BJ (cell line): Measurements from ENCODE around the gene FNIP1. TPM values are rescaled to one million over a fixed set of nuclear protein-coding genes. Genes with fewer than 3 reads are reported as not detected.

ENCODE experiments used
- CTCF ChIA-PET: fragments of 350-600 bp; formaldehyde crosslinking; extraction: SDS; loops from one replicate; lab custom pipeline; 2021; ENCODE audit warnings: antibody characterized with exemption, inconsistent platforms; lab: Yijun Ruan, JAX
- POLR2A ChIA-PET: fragments of 300-600 bp; sonication (Branson Sonifier 250); formaldehyde crosslinking; extraction: SDS; loops from one replicate; lab custom pipeline; 2021; ENCODE audit warnings: antibody characterized with exemption; lab: Charles Lee
- DNase-seq: peaks from one replicate; pipeline ENCODE4 v3.0.0-alpha.2; 2011; ENCODE audit warnings: low read depth
- H3K27me3 ChIP-seq: 2 replicates; pipeline ENCODE4 v1.6.0; 2011; ENCODE audit warnings: low read length; ENCODE audit not compliant: control insufficient read depth, insufficient read depth
- H3K36me3 ChIP-seq: 2 replicates; pipeline ENCODE4 v1.5.1; 2011; ENCODE audit warnings: low read length; ENCODE audit not compliant: control insufficient read depth, insufficient read depth
- H3K4me3 ChIP-seq: 2 replicates; pipeline ENCODE4 v1.5.1; 2011; ENCODE audit warnings: low read depth, mild to moderate bottlenecking, control low read depth, low read length
- polyA plus RNA-seq: library from polyadenylated mRNA; depleted of rRNA; stranded (reverse); fragments of >200 nt; gene quantifications from 2 replicates; pipeline ENCODE4 v1.2.3, GENCODE V29; 2011
- TF ChIP-seq, protein P1 (sequence below): IDR thresholded peaks from 2 replicates; pipeline ENCODE4 v1.5.1; 2011; ENCODE audit warnings: low read depth, mild to moderate bottlenecking, control low read depth, inconsistent platforms, low read length, moderate library complexity; ENCODE audit not compliant: insufficient read depth

Gene FNIP1
- polyA plus RNA-seq, 1 experiment: 5.3 TPM

DNA sequence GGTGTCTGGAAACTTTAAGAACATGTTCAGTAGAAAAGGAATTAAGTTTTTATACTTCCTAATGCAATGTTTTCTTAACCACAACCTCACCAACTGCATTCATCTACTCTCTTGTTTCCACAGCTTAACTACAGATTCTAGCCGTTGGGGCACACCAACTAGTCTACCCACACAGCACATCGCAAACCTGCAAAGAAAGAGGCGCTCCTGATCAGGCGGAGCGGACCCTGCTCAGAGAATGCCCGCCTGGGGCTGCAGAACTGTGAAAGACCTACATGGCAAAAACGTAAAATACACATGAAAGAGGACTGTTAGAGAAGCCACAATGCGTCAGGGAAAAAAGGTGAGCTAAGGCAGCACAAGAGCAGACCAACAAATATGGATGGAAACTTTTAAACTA, 86.4 kb downstream of the FNIP1 start:
- Histone ChIP-seq H3K36me3 (peaks cover 2% of the 10 kb centered on the region), H3K4me3 (no peak overlapping the region), H3K27me3 (no peaks in the 10 kb centered on the region)
- no peak for DNase-seq
- TF ChIP-seq, protein P1, sequence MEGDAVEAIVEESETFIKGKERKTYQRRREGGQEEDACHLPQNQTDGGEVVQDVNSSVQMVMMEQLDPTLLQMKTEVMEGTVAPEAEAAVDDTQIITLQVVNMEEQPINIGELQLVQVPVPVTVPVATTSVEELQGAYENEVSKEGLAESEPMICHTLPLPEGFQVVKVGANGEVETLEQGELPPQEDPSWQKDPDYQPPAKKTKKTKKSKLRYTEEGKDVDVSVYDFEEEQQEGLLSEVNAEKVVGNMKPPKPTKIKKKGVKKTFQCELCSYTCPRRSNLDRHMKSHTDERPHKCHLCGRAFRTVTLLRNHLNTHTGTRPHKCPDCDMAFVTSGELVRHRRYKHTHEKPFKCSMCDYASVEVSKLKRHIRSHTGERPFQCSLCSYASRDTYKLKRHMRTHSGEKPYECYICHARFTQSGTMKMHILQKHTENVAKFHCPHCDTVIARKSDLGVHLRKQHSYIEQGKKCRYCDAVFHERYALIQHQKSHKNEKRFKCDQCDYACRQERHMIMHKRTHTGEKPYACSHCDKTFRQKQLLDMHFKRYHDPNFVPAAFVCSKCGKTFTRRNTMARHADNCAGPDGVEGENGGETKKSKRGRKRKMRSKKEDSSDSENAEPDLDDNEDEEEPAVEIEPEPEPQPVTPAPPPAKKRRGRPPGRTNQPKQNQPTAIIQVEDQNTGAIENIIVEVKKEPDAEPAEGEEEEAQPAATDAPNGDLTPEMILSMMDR: no peak
- ChIA-PET POLR2A (no interaction called here), CTCF (interaction anchor here (1.0 kb wide), 1 partner anchor 10 kb away, joined by 3 read pairs; no protein-coding TSS in a partner anchor)

DNA sequence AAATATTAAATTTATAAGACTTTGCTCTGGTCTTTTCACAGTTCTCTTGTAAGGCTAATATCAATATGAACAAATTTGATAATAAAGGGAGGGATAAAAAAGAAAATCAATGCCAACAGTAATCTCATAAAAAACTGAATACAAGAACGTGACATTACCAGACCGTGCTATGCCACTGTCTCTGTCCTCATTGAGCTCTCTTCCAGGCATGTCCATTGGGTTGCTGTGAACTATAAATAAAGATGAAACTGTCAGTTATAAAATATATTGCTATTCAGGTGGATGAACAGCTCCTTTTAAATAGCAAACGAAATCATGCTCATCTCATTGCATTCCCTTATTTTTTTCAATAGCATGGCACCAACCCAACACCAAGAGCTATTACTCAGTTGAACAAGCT, 87.8 kb downstream of the FNIP1 start:
- H3K4me3 ChIP-seq: no peak overlapping the region
- DNase-seq: no peak
- H3K36me3 ChIP-seq: peaks cover 1% of the 10 kb centered on the region
- POLR2A ChIA-PET: no interaction called here
- TF ChIP-seq, protein P1: no peak
- CTCF ChIA-PET: interaction anchor here (1.3 kb wide), 1 partner anchor 119 kb away, joined by 4 read pairs; no protein-coding TSS in a partner anchor
- H3K27me3 ChIP-seq: no peaks in the 10 kb centered on the region

DNA sequence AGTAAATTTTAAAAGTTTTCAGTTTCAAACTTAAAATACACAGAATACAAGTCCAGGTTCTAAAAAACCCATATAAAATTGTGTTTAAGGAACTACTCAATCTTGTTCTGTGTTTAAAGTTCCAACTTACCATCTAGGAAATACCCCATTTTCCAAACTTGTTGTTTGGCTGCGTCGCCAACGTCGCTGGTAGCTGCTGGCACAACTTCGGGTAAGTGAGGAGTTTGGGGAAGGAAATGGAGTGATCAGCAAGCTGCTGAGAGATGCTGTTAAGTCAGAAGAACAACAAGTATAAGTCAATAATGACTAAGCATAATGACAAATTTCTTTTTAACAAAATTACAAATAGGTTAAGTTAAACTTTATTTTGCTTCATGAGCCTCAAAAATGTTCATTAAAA, 90.5 kb downstream of the FNIP1 start:
- Histone ChIP-seq H3K36me3 (peaks cover 5% of the 10 kb centered on the region), H3K27me3 (no peaks in the 10 kb centered on the region), H3K4me3 (no peak overlapping the region)
- POLR2A ChIA-PET: no interaction called here
- TF ChIP-seq, protein P1: no peak
- DNase-seq: no peak
- CTCF ChIA-PET: no interaction called here

DNA sequence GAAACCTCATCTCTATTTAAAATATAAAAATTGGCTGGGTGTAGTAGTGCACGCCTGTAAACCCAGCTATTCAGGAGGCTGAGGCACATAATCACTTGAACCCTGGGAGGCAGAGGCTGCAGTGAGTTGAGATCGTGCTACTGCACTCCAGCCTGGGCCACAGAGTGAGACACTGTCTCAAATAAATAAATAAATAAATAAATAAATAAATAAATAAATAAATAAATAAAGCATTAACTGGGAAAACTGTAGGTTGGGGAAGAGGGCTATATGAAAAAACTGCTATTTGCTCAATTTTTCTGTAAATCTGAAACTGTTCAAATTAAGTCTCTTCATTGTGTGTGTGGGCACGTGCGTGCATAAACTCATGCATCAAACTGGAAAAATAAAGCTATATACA, 101.9 kb downstream of the FNIP1 start:
- TF ChIP-seq, protein P1: no peak
- ChIA-PET CTCF (interaction anchor here (0.8 kb wide), 1 partner anchor 28 kb away, joined by 3 read pairs; no protein-coding TSS in a partner anchor), POLR2A (no interaction called here)
- Histone ChIP-seq H3K36me3 (no peaks in the 10 kb centered on the region; the same call in 1 of the 2 replicates), H3K4me3 (no peak overlapping the region), H3K27me3 (no peaks in the 10 kb centered on the region)
- no peak for DNase-seq

DNA sequence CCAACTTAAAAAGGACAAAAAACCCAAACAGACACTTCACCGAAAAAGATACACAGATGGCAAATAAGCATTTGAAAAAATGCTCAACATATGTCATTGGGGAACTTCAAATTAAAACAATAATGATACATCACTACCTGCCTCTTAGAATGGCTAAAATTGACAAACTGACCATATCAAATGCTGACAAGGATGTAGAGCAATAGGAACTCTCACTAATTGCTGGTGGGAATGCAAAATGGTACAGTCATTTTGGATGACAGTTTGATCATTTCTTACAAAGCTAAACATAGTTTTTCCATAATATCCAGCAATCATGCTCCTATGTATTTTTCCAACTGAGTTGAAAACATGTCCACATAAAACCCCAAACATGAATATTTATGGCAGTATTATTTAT, 102.9 kb downstream of the FNIP1 start:
- TF ChIP-seq, protein P1: no peak
- Histone ChIP-seq H3K36me3 (no peaks in the 10 kb centered on the region; the same call in 1 of the 2 replicates), H3K27me3 (no peaks in the 10 kb centered on the region), H3K4me3 (no peak overlapping the region)
- DNase-seq: no peak
- CTCF ChIA-PET: no interaction called here
- POLR2A ChIA-PET: no interaction called here
